Transverse colon (tissue), 4 donors: Measurements from ENCODE around the gene RIPPLY2. TPM values are rescaled to one million over a fixed set of nuclear protein-coding genes. Genes with fewer than 3 reads are reported as not detected.

Experiments used
- DNase-seq: peaks from one replicate; pipeline ENCODE4 v3.0.0-alpha.2; 2019
- H3K27ac ChIP-seq, 4 donors: fragments of 200-600 bp; sonication (generic); 2 replicates each; pipeline ENCODE4 v1.5.1; 2016 to 2018; ENCODE audit warnings: inconsistent platforms in 4 of 4
- H3K27me3 ChIP-seq: fragments of 200-600 bp; sonication (generic); 2 replicates; pipeline ENCODE4 v1.5.1; 2017; ENCODE audit warnings: inconsistent platforms
- H3K36me3 ChIP-seq, 4 donors: fragments of 200-600 bp; sonication (generic); 2 replicates each; pipeline ENCODE4 v1.5.1; 2017 to 2019; ENCODE audit warnings: inconsistent platforms in 4 of 4
- H3K4me1 ChIP-seq, 4 donors: fragments of 200-600 bp; sonication (generic); 2 replicates each; pipeline ENCODE4 v1.5.1; 2017 to 2020; ENCODE audit warnings: inconsistent platforms in 4 of 4
- H3K4me3 ChIP-seq, 4 donors: fragments of 200-600 bp; sonication (generic); 1 replicate in 1 of 4; 2 replicates in 3 of 4; pipeline versions ENCODE4 v1.5.1 to v1.6.1; 2017 to 2019; ENCODE audit warnings: inconsistent platforms in 4 of 4
- H3K9me3 ChIP-seq, 2 donors: fragments of 200-600 bp; sonication (generic); 2 replicates each; pipeline ENCODE4 v1.5.1; 2017 to 2019; ENCODE audit warnings: inconsistent platforms in 2 of 2
- EP300 ChIP-seq: sonication (generic); formaldehyde crosslinking; IDR thresholded peaks from one replicate; pipeline ENCODE4 v1.6.1; 2017; ENCODE audit warnings: antibody characterized with exemption, low read depth
- POLR2A ChIP-seq: fragments of 450-650 bp; IDR thresholded peaks from one replicate; pipeline ENCODE4 v1.6.1; 2016; ENCODE audit warnings: antibody characterized with exemption, mild to moderate bottlenecking, moderate library complexity
- POLR2AphosphoS5 ChIP-seq, 3 donors: sonication (generic); formaldehyde crosslinking; IDR thresholded peaks; one replicate each; pipeline ENCODE4 v1.6.1; 2016; ENCODE audit warnings: antibody characterized with exemption in 3 of 3
- WGBS, 2 donors: methylation state at CpG; one replicate each; pipeline ENCODE4 v1.1.5; 2018; ENCODE audit warnings: low coverage in 1 of 2; 5-methylcytosine and 5-hydroxymethylcytosine counted together
- in situ Hi-C, 4 donors: fragments of 200-750 bp; cut with MboI; loops; one replicate each; pipeline versions ENCODE4 v1.15.0 to v1.15.1; 2017; ENCODE audit warnings: low sequenced_read_pairs in 3 of 4, low pct_ligation_motif_present in 1 of 4, low pct_unique_long_range_greater_than_20kb in 1 of 4
- intact Hi-C: fragments of 100-400 bp; cut with DNase I; formaldehyde crosslinking; loops from one replicate; pipeline ENCODE4 v1.15.1; 2023; ENCODE audit warnings: low total_unique reads
- total RNA-seq, 4 donors: library from RNA; depleted of rRNA; stranded (reverse); fragments of >200 nt; gene quantifications; one replicate each; pipeline ENCODE4 v1.1.0, GENCODE V29; 2016
- TF ChIP-seq, protein P1 (sequence below), 5 experiments: fragments of 200-600 bp in 3 of 5; fragments of 450-650 bp in 2 of 5; sonication (generic) in 3 of 5; IDR thresholded peaks; 1 replicate in 2 of 5; 2 replicates in 3 of 5; pipeline ENCODE4 v1.5.1; 2016 to 2017; ENCODE audit warnings: antibody characterized with exemption in 5 of 5, inconsistent platforms in 3 of 5, mild to moderate bottlenecking in 2 of 5, moderate library complexity in 1 of 5

The RIPPLY2 gene
- total RNA-seq, 4 donors from 2014 or later: not detected

DNA sequence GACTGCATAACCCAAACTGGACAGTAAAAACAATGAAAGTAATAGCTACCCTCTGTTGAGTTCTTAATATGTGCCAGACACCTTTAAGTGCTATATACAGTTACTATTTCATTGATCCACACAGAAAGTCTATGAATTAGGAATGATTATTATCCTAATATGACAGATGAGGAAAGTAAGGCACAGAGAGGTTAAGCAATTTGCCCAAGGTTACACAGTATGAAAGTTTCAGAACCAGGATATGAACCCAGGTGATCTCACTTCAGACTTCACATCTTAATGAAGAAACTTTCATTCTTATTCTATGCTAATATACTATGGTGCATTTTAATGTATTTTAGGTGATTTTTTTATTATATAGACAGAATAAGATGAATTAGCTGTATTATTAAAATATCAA is 40.6 kb upstream of the RIPPLY2 start:
- no peak for DNase-seq
- Histone ChIP-seq H3K4me1 (no peaks in the 10 kb centered on the region), H3K9me3 (no peaks in the 10 kb centered on the region), H3K36me3 (no peaks in the 10 kb centered on the region), H3K27me3 (no peaks in the 10 kb centered on the region), H3K27ac (no peak overlapping the region), H3K4me3 (no peak overlapping the region)
- in situ Hi-C loops (no loop called here), intact Hi-C loops (no loop called here)
- TF ChIP-seq EP300: no peak
- TF ChIP-seq, protein P1, sequence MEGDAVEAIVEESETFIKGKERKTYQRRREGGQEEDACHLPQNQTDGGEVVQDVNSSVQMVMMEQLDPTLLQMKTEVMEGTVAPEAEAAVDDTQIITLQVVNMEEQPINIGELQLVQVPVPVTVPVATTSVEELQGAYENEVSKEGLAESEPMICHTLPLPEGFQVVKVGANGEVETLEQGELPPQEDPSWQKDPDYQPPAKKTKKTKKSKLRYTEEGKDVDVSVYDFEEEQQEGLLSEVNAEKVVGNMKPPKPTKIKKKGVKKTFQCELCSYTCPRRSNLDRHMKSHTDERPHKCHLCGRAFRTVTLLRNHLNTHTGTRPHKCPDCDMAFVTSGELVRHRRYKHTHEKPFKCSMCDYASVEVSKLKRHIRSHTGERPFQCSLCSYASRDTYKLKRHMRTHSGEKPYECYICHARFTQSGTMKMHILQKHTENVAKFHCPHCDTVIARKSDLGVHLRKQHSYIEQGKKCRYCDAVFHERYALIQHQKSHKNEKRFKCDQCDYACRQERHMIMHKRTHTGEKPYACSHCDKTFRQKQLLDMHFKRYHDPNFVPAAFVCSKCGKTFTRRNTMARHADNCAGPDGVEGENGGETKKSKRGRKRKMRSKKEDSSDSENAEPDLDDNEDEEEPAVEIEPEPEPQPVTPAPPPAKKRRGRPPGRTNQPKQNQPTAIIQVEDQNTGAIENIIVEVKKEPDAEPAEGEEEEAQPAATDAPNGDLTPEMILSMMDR (IDR thresholded peaks at IDR 0.05): no peak
- no peak for TF ChIP-seq POLR2A
- TF ChIP-seq POLR2AphosphoS5 (IDR thresholded peaks at IDR 0.05): no peak

DNA sequence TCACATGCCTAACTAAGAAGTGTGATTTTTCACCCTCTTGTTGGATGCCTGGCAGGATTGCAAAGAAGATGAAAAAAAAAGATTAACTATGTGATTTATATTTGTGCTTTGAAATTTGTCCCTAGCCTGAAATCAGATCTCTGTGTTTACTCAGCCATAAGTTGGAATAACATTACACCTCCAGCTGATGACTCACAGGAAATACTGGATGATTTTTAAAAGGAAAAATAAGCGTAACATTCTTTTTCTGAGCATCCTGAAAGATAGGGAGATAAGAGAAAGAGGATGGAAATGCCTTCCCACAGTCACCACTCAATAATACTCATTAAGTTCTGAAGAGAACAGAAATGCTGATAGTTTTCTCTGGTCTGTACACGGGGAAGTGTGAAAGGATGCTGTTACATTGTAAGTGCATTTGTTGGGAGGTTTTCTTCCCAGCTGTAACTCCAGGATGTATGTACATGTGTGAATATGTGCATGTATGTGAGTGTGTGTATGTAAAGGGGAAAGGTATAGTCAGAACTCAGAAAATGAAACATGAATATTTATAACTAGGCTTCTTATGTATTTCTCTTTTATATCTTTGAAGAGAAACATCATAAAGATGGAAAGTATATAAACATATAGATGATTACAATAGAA is 37.4 kb upstream of the RIPPLY2 start:
- Histone ChIP-seq H3K9me3 (no peaks in the 10 kb centered on the region), H3K27me3 (no peaks in the 10 kb centered on the region), H3K36me3 (no peaks in the 10 kb centered on the region), H3K4me3 (no peak overlapping the region), H3K27ac (no peak overlapping the region), H3K4me1 (no peaks in the 10 kb centered on the region)
- in situ Hi-C loops (no loop called here), intact Hi-C loops (no loop called here)
- no peak for DNase-seq
- 11 to 20% methylated on average over 2 of the region's 2 CpGs for WGBS, 2 donors
- TF ChIP-seq, protein P1 (IDR thresholded peaks at IDR 0.05): no peak
- no peak for TF ChIP-seq POLR2A
- no peak for TF ChIP-seq POLR2AphosphoS5 (IDR thresholded peaks at IDR 0.05)
- no peak for TF ChIP-seq EP300

DNA sequence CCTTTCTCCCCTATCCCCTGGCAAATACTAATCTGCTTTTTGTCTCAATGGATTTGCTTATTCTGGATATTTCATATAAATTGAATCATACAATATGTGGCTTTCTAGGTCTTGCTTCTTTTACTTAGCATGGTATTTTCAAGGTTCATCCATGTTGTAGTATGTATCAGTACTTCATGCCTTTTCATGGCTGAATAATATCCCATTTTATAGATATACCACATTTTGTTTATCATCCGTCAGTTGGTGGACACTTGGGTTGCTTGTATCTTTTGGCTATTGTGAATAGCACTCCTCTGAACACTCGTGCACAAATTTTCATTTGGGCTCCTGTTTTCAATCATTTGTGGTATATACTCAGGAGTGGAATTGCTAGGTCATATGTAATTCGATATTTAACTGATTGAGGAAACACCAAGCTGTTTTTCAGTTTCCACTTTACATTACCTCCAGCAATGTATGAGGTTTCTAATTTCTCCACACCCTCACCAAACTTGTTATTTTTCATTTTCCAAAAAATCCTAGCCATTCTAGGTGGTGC is 30.5 kb upstream of the RIPPLY2 start:
- no peaks in the 10 kb centered on the region for H3K27me3 ChIP-seq
- WGBS, 2 donors: 52 to 70% methylated on average over 3 of the region's 3 CpGs

DNA sequence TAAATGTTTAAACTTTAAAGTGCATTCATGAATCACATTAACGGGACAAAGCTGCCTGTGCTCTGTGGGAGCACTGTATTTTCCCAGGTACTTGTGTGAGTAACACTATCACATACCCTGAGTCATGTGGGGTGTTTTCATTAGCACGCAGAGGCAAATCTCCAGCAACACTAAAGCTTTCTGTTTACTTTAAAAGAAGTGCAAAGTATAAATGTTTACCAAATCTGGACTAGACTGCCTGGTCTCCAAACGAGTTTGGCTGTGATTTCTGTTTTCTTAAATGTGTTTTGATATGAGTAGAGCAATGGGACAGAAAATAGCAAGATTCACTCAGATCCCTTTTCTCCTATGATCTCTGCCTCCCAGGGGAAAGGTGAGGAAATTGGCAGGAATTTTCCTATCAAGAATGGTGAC is 28.8 kb upstream of the RIPPLY2 start:
- in situ Hi-C loops (no loop called here), intact Hi-C loops (no loop called here)
- TF ChIP-seq POLR2A (no peak), POLR2AphosphoS5 (IDR thresholded peaks at IDR 0.05) (no peak), EP300 (no peak)
- TF ChIP-seq, protein P1 (IDR thresholded peaks at IDR 0.05): no peak
- no peak overlapping the region for H3K4me3 ChIP-seq
- H3K27me3 ChIP-seq: no peaks in the 10 kb centered on the region
- no peaks in the 10 kb centered on the region for H3K4me1 ChIP-seq
- 13 to 15% methylated on average over 3 of the region's 3 CpGs for WGBS, 2 donors
- H3K36me3 ChIP-seq: no peaks in the 10 kb centered on the region
- H3K27ac ChIP-seq: no peak overlapping the region
- no peak for DNase-seq
- H3K9me3 ChIP-seq: no peaks in the 10 kb centered on the region

More for the DNA sequence above, 30.5 kb upstream of the RIPPLY2 start:
- no peak overlapping the region for H3K4me3 ChIP-seq
- intact Hi-C loops (no loop called here), in situ Hi-C loops (no loop called here)
- H3K36me3 ChIP-seq: no peaks in the 10 kb centered on the region
- H3K4me1 ChIP-seq: no peaks in the 10 kb centered on the region
- DNase-seq: no peak
- no peak overlapping the region for H3K27ac ChIP-seq
- TF ChIP-seq POLR2A (no peak), POLR2AphosphoS5 (IDR thresholded peaks at IDR 0.05) (no peak), EP300 (no peak)
- TF ChIP-seq, protein P1 (IDR thresholded peaks at IDR 0.05): no peak
- H3K9me3 ChIP-seq: no peaks in the 10 kb centered on the region
